GM18505 (cell line): ENCODE results near the gene SCGB1C1.

Experiments
- ATAC-seq: cut with Tn5 transposase; IDR thresholded peaks from one replicate; pipeline ENCODE4 v1.9.1; 2021; ENCODE audit not compliant: unreplicated experiment
- POLR2A ChIP-seq: IDR thresholded peaks from 4 replicates; pipeline ENCODE4 v1.6.1; 2011; ENCODE audit warnings: borderline replicate concordance; ENCODE audit not compliant: insufficient read depth, insufficient read length; ENCODE audit errors: extremely low read depth

SCGB1C1 gene

DNA sequence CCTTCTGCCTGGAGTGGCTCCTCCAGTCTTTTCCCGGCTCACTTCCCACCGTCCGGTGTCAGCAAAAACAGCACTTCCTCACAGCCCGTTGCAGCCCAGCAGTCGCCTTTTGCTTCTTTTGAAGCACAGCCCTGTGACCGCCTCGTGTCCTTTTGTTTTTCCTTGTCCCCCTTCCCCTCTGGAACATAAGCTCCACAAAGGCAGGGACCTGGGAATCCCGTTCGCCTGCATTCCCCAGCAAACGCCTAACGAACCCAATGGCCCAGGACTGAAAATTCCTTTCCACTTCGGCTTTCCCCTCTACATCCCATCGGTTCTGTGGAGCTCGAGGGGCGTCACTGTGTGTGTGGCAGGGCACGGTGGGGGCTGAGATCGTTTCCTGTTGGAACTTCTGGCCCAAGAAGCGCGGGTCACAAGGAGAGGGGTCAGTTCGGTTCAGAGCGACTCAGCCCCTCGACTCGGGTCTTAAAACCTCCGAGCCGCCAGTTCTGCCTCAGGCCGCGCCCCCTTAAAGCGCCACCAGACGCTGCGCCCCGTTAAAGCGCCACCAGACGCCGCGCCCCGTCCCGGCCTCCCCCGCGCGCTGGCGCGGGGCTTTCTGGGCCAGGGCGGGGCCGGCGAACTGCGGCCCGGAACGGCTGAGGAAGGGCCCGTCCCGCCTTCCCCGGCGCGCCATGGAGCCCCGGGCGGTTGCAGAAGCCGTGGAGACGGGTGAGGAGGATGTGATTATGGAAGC, 15.5 kb downstream of the SCGB1C1 start:
- no peak for ATAC-seq
- TF ChIP-seq POLR2A: peak; percentile 77

DNA sequence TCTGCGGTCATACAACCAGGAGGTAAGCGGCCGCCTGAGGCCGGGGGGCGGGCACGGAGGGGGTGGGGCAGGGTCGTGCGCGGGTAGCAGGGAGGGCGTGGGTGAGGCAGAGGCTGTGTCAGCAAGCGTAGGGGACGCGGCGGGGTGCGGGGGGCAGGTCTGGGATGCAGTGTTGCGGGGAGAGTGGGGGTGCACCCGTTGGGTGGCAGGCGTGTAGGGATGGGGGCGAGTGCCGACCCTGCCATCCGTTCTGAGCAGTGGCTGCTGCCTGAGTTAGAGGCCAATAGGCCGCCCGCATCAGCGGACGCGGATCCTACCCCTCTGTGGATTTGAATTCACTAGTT, 16.0 kb downstream of the SCGB1C1 start:
- ATAC-seq: no peak
- TF ChIP-seq POLR2A: no peak

DNA sequence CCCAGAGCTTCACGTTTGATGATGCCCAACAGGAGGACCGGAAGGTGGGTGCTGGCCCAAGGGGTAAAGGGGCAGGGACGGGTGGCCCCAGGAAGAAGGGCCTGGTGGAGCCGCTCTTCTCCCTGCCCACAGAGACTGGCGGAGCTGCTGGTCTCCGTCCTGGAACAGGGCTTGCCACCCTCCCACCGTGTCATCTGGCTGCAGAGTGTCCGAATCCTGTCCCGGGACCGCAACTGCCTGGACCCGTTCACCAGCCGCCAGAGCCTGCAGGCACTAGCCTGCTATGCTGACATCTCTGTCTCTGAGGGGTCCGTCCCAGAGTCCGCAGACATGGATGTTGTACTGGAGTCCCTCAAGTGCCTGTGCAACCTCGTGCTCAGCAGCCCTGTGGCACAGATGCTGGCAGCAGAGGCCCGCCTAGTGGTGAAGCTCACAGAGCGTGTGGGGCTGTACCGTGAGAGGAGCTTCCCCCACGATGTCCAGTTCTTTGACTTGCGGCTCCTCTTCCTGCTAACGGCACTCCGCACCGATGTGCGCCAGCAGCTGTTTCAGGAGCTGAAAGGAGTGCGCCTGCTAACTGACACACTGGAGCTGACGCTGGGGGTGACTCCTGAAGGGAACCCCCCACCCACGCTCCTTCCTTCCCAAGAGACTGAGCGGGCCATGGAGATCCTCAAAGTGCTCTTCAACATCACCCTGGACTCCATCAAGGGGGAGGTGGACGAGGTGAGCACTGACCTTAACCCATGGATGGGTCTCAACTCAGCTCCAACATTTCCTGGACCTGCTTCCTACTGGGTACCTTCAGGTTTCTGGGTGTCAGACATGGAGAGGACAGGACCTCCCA, 16.6 kb downstream of the SCGB1C1 start:
- no peak for ATAC-seq
- TF ChIP-seq POLR2A: no peak

DNA sequence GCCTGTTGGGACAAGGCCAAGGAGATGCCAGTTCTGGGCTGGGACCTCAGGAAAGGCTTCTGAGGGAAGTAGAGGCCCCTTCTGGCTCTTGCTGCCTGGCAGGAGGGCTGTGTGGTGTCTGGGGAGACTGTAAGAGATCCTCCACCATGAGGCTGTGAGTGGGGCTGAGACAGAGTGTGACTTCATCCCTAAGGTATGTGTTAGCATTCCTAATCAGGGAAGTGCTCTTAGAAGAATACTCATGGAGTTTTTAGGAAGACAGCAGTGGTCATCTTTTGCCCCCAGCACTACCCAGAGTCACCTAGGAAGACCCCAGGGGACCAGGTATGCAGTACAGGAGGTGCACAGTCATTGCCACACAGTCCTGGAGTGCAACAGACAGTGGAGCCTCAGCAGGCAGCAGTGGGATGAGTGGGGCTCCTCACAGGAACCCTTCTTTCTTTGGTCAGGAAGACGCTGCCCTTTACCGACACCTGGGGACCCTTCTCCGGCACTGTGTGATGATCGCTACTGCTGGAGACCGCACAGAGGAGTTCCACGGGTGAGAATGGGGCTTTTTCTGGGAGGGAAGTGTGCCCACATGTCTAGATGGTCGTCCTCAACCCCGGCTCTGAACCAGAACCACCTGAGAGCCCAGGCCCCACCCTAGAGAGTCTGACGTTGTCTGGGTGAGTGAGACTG, 17.4 kb downstream of the SCGB1C1 start:
- no peak for TF ChIP-seq POLR2A
- no peak for ATAC-seq

DNA sequence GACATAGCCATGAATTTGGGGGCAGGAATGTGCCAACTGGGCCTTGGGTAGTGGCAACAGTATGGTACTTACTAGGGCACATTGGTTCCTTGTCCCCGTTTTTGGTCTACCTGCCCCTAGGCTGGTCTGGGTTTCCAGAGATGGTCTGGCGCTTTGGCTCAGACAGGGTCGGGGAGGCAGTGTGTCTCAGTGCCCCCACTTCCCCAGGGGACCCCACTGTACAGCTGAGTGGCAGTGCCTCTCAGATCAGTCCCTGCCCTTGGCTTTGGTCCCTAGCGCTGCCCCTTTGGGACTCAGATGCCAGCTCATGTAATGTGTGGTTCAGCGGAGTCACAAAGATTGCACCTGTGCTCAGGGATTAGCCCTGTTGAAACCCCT, 17.9 kb downstream of the SCGB1C1 start:
- no peak for ATAC-seq

DNA sequence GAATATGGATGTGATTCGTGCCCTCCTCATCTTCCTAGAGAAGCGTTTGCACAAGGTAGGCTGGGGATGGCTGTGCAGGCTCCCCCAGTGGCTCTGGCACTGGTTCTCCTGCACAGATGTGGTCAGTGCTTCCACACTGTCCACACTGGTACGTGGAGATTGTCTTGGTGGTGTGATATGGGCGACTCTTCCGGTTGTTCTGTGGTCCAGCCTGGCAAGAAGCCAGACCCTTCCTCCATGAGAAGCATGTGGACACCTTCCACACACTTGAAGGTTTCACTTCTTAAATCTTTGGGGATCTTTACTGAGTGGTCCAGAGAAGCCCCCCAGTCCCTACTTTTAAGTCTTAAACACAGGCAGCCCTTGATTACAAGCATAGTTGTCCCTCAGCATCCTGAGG, 18.4 kb downstream of the SCGB1C1 start:
- ATAC-seq: no peak
- no peak for TF ChIP-seq POLR2A

More for the DNA sequence above, 17.9 kb downstream of the SCGB1C1 start:
- TF ChIP-seq POLR2A: no peak

DNA sequence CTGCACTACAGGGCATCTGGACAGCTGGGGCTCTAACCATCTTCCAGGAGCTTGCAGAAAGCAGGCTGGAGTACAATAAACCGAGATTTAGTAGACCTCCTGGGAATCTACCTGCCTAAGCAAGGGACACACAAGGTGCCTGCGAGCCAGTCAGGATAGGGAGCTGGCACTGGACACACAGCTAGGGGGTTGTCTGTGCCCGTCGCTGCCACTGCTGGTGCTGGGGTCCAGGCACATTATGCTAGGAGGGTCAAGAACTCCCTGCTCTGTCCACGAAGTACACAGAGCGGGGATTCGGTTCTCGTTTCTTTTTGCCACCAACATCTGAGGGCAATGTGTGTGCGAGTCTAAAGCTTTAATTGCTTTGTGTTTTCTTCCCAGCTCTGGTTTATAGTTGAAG, 18.9 kb downstream of the SCGB1C1 start:
- ATAC-seq: no peak
- TF ChIP-seq POLR2A: no peak

DNA sequence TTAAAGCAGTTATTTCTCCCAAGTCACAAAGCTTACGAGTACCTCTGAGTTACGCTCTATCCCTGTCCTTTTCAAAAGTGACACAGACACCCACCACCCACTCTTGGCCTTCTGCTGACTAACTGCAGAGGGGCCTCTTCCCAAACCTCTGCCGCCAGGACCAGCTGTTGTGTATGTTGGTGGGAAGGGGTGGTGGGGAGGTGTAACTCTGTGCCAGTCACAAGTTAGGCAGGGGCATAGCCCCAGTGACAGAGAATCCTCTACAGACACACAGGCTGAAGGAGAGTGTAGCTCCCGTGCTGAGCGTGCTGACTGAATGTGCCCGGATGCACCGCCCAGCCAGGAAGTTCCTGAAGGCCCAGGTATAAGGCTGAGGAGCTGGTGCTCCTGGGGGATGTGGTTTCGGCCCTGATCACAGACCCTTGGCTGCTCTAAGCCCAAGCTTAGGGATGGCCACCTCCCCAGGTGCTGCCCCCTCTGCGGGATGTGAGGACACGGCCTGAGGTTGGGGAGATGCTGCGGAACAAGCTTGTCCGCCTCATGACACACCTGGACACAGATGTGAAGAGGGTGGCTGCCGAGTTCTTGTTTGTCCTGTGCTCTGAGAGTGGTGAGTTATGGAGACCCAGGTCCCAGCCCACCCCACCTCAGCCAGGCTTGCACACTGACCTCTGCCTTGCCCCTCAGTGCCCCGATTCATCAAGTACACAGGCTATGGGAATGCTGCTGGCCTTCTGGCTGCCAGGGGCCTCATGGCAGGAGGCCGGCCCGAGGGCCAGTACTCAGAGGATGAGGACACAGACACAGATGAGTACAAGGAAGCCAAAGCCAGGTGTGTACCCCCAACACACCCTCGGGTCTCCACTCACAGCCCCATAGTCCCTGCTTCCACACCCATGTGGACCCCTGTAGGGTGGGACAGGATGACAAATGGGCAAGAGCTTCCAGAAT, 19.5 kb downstream of the SCGB1C1 start:
- TF ChIP-seq POLR2A: no peak
- ATAC-seq: no peak

DNA sequence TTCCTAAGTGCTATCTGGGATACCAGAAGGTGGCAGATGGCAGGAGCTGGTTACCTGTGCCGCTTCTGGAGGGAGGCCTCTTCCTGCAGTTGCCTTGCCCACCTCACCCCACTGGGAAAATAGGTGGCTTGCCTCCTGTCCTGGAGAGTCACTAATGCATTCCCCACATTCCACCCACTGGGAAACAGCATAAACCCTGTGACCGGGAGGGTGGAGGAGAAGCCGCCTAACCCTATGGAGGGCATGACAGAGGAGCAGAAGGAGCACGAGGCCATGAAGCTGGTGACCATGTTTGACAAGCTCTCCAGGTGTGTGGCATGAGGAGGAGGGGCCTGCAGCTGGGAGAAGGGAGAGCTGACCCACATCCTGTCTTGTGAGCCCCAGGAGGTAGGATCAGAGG, 20.2 kb downstream of the SCGB1C1 start:
- TF ChIP-seq POLR2A: no peak
- no peak for ATAC-seq

DNA sequence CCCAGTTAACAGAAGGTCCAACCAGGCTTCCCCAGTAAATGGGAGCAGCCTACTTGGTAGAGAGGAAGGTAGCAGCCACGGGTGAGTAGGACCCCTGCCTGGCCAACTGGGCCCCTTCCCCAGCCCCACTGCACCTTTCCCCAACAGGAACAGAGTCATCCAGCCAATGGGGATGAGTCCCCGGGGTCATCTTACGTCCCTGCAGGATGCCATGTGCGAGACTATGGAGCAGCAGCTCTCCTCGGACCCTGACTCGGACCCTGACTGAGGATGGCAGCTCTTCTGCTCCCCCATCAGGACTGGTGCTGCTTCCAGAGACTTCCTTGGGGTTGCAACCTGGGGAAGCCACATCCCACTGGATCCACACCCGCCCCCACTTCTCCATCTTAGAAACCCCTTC, 21.2 kb downstream of the SCGB1C1 start:
- no peak for TF ChIP-seq POLR2A
- ATAC-seq: no peak

DNA sequence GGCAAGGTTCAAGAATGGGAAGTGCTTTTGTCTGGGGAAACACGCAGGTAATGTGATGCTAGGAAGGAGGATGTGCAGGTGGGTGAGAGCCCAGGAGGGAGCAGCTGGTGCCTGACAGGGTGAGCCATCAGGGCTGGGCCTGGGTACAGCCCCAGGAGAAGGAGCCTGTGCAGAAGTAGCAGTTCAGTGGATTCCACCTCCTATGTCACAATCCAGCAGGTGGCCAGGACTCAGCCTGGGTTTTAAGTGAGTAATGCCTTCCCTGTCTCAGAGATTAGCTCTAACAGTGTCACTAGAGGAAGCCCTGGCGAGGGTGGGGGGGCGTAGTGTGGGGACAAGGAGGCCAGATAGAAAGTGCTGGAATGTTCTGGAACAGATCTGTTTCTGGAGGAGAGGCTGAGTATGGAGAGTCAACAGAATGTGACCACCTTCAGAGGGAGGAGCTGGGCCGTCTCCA, 22.7 kb downstream of the SCGB1C1 start:
- no peak for TF ChIP-seq POLR2A
- no peak for ATAC-seq

DNA sequence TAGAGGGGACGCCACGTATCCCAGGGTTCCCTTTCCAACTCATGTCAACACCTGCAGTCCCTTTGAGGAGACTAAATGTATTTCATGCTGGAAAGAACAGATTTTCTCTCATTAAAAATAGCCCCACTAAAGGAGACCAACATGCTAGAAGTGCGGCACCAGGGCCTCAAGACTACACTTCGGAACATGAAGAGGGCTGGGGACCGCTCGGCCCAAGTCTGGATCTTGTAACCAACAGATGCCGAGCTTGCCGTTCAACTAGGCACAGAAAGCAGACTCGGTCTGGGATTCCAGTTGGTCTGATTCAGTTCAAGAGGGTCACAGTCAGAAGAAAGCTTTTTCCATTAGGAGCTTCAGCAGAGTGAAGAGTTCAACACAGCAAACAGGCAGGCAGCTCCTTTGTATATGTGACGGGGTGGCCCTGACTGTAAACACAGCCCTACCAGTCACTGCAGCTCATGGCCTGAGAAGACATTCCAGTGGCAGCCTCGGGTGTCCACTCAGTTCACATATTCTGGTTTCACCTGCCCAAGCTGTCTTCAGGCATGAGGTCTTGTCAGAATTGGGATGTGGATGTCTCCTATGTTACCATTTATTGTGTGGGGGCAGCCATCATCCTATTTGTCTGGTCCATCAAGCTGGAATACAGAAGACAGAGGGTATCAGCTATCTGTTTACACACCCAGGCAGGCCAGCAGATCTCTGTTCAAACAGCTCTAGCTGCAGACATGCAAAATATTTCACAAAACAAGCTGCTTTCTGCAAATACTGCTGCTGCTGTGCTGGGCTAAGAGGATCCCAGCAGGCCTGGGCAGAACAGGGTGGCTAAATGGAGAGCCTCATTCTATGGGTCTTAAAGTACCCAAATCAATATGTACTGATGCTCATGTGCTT, 23.4 kb downstream of the SCGB1C1 start:
- TF ChIP-seq POLR2A: no peak
- no peak for ATAC-seq
